ENCODE data around the gene QRFPR. TPM values are rescaled to one million over a fixed set of nuclear protein-coding genes. Genes with fewer than 3 reads are reported as not detected.

Gene QRFPR
- total and polyA plus RNA-seq, 2 of the 8 experiments (the other 6 are each of a cell fraction or from before 2014, with no cell fraction given) = 1.0 to 2.9 TPM

GRCh38 chr4:121338518-121338917, 42.3 kb downstream of the QRFPR start:
- Histone ChIP-seq H4K5ac (ENCODE audit: insufficient read length, low read depth, low read length) (no peak overlapping the region), H3K27me3 (replicated peaks in 1 of 4; ENCODE audit: control insufficient read depth in 3 of 4, extremely low read depth in 1 of 4, insufficient read depth in 3 of 4, low read length in 3 of 4) (no peaks in the 10 kb centered on the region), H3K9ac (replicated peaks in 1 of 4; ENCODE audit: extremely low read depth in 1 of 4, low read depth in 3 of 4, low read length in 3 of 4) (no peak overlapping the region), H3K23me2 (ENCODE audit: low read depth, low read length) (no peaks in the 10 kb centered on the region; the same call in 1 of the 2 replicates), H4K8ac (ENCODE audit: extremely low read depth, insufficient read depth, low read length) (no peak overlapping the region), H3K4me1 (replicated peaks in 1 of 4; ENCODE audit: control insufficient read depth in 3 of 4, insufficient read depth in 4 of 4, low read length in 3 of 4) (0 out of 7 replicates have a peak, but pooled peaks cover 0 to 3% (median 0%) of the 10 kb centered on the region in 4 experiments), H3K4me3 (ENCODE audit: extremely low read depth in 1 of 4, insufficient read depth in 2 of 4, low read depth in 3 of 4, low read length in 4 of 4) (no peak overlapping the region), H4K91ac (replicated peaks; ENCODE audit: insufficient read length, low read length) (no peak overlapping the region), H3K23ac (ENCODE audit: insufficient read length) (no peak overlapping the region), H3K79me2 (ENCODE audit: control insufficient read depth in 1 of 2, insufficient read depth in 2 of 2, low read length in 2 of 2) (no peaks in the 10 kb centered on the region), H2BK20ac (ENCODE audit: low read length) (no peak overlapping the region), H3K4ac (replicated peaks; ENCODE audit: insufficient read length, low read depth, low read length) (no peak overlapping the region), H2BK12ac (ENCODE audit: low read depth, low read length) (no peak overlapping the region), H2BK5ac (ENCODE audit: low read depth, low read length) (no peak overlapping the region), H3K27ac (ENCODE audit: low read depth, low read length) (no peak overlapping the region), H3K79me1 (ENCODE audit: low read depth, low read length) (no peaks in the 10 kb centered on the region), H3K4me2 (ENCODE audit: insufficient read depth in 1 of 2, low read depth in 2 of 2, low read length in 2 of 2) (no peak overlapping the region), H3K18ac (ENCODE audit: extremely low read depth, low read length) (no peak overlapping the region), H3K36me3 (ENCODE audit: control insufficient read depth in 2 of 4, insufficient read depth in 4 of 4, low read length in 3 of 4) (no peaks in the 10 kb centered on the region), H2AFZ (ENCODE audit: low read length) (no peak overlapping the region), H3K9me3 (ENCODE audit: insufficient read depth in 2 of 2, low read depth in 1 of 2, low read length in 1 of 2) (no peaks in the 10 kb centered on the region), H2AK5ac (ENCODE audit: low read depth, low read length) (no peak overlapping the region), H2BK120ac (replicated peaks; ENCODE audit: low read depth, low read length) (no peak overlapping the region), H3K56ac (replicated peaks; ENCODE audit: insufficient read length, low read depth, low read length) (no peak overlapping the region), H3K14ac (ENCODE audit: insufficient read length) (no peak overlapping the region), H4K20me1 (replicated peaks in 1 of 2; ENCODE audit: control insufficient read depth in 1 of 2, insufficient read depth in 2 of 2, low read length in 2 of 2) (no peaks in the 10 kb centered on the region), H2BK15ac (ENCODE audit: low read length) (no peak overlapping the region)
- CTCF ChIA-PET (ENCODE audit: partially characterized antibody) = interaction anchor here (0.6 to 1.8 kb wide), 3 partner anchors 30 to 55 kb away, joined by 3 to 8 read pairs (median 8); no protein-coding TSS in a partner anchor
- no peak for TF ChIP-seq KDM4A (IDR thresholded peaks at IDR 0.05; ENCODE audit: low read depth, low read length, severe bottlenecking)
- TF ChIP-seq JUND (IDR thresholded peaks at IDR 0.05; ENCODE audit: low read length) = no peak
- TF ChIP-seq POU5F1 (IDR thresholded peaks at IDR 0.05; ENCODE audit: low read depth, low read length) = no peak
- TF ChIP-seq RFX5 (IDR thresholded peaks at IDR 0.05; ENCODE audit: borderline replicate concordance, low read depth, low read length) = no peak
- no peak for TF ChIP-seq FOSL1 (IDR thresholded peaks at IDR 0.05; ENCODE audit: insufficient read depth, low read depth, low read length)
- no peak for TF ChIP-seq NANOG (IDR thresholded peaks at IDR 0.05; ENCODE audit: insufficient read depth, low read depth, low read length, poor library complexity, severe bottlenecking)
- TF ChIP-seq CBX5 (IDR thresholded peaks at IDR 0.05; ENCODE audit: low read depth, low read length) = no peak
- no peak for TF ChIP-seq SIRT6 (IDR thresholded peaks at IDR 0.05; ENCODE audit: low read length)
- no peak for TF ChIP-seq SP4 (IDR thresholded peaks at IDR 0.05; ENCODE audit: low read length)
- TF ChIP-seq TEAD4 (IDR thresholded peaks at IDR 0.05; ENCODE audit: low read depth, low read length) = no peak
- no peak for TF ChIP-seq RNF2 (IDR thresholded peaks at IDR 0.05; ENCODE audit: borderline replicate concordance, low read depth, low read length, missing control alignments, poor library complexity, severe bottlenecking)
- 89% methylated on average over 7 of the region's 7 CpGs; no CpG with 5 or more reads in 1 of the 2 experiments for WGBS, 2 experiments (ENCODE audit: extremely low coverage in 1 of 2, insufficient coverage in 1 of 2, insufficient read length in 1 of 2, insufficient replicate concordance in 2 of 2, low coverage in 1 of 2, low lambda C conversion rate in 2 of 2, missing lambda C conversion rate in 1 of 2)
- no peak for DNase-seq (ENCODE audit: low read depth in 1 of 2, low spot score in 2 of 2)
- POLR2A ChIA-PET (ENCODE audit: partially characterized antibody) = no interaction called here
- FAIRE-seq = peak; percentile 7
